Esophagus muscularis mucosa (tissue), 3 donors: Measurements from ENCODE around the gene DIP2B.

Source experiments
- POLR2AphosphoS5 ChIP-seq, 2 donors: sonication (generic); formaldehyde crosslinking; IDR thresholded peaks; one replicate each; pipeline ENCODE4 v1.6.1; 2017; ENCODE audit warnings: antibody characterized with exemption in 2 of 2
- TF ChIP-seq, protein P1 (sequence below), 3 experiments: fragments of 200-600 bp in 2 of 3; fragments of 450-650 bp in 1 of 3; sonication (generic) in 2 of 3; IDR thresholded peaks; one replicate each; pipeline ENCODE4 v1.5.1; 2017 to 2019; ENCODE audit warnings: antibody characterized with exemption in 3 of 3, mild to moderate bottlenecking in 2 of 3, moderate library complexity in 1 of 3

GRCh38 chr12:50536831-50537537, 32.2 kb downstream of the DIP2B start:
- TF ChIP-seq, protein P1, sequence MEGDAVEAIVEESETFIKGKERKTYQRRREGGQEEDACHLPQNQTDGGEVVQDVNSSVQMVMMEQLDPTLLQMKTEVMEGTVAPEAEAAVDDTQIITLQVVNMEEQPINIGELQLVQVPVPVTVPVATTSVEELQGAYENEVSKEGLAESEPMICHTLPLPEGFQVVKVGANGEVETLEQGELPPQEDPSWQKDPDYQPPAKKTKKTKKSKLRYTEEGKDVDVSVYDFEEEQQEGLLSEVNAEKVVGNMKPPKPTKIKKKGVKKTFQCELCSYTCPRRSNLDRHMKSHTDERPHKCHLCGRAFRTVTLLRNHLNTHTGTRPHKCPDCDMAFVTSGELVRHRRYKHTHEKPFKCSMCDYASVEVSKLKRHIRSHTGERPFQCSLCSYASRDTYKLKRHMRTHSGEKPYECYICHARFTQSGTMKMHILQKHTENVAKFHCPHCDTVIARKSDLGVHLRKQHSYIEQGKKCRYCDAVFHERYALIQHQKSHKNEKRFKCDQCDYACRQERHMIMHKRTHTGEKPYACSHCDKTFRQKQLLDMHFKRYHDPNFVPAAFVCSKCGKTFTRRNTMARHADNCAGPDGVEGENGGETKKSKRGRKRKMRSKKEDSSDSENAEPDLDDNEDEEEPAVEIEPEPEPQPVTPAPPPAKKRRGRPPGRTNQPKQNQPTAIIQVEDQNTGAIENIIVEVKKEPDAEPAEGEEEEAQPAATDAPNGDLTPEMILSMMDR (IDR thresholded peaks at IDR 0.05): no peak
- no peak for TF ChIP-seq POLR2AphosphoS5 (IDR thresholded peaks at IDR 0.05)
